A673 (cell line): Measurements from ENCODE around the gene CNGA3.

Source experiments
- CTCF ChIP-seq: fragments of 300-800, 200-600 bp; sonication (generic); conservative IDR thresholded peaks from 2 replicates; pipeline ENCODE4 v1.5.1; 2017; ENCODE audit warnings: low read depth, mild to moderate bottlenecking, antibody characterized with exemption, low read length, moderate library complexity, mixed read lengths
- EZH2 ChIP-seq: fragments of 200-600 bp; sonication (generic); IDR thresholded peaks from 2 replicates; pipeline ENCODE4 v1.6.1; 2017; ENCODE audit warnings: borderline replicate concordance, low read depth, mild to moderate bottlenecking, mixed read lengths, antibody characterized with exemption, low read length; ENCODE audit not compliant: poor library complexity, severe bottlenecking

GRCh38 chr2:98382739-98383138, 36.5 kb downstream of the CNGA3 start:
- TF ChIP-seq EZH2 (no peak), CTCF (no peak)
